Neutrophil (primary cell): ENCODE measurements around the gene BLVRB.

Source experiments
- H3K27ac ChIP-seq: fragments of 200-600 bp; sonication (generic); 2 replicates; pipeline ENCODE4 v1.5.1; 2016; ENCODE audit warnings: mild to moderate bottlenecking, moderate library complexity
- H3K27me3 ChIP-seq: fragments of 200-600 bp; sonication (generic); 2 replicates; pipeline ENCODE4 v1.6.0; 2016; ENCODE audit warnings: mild to moderate bottlenecking
- H3K36me3 ChIP-seq: fragments of 200-600 bp; sonication (generic); 2 replicates; pipeline ENCODE4 v1.5.1; 2017
- H3K4me1 ChIP-seq, 2 experiments: fragments of 200-600 bp in 1 of 2; sonication (generic) in 1 of 2; 1 replicate in 1 of 2; 2 replicates in 1 of 2; pipeline versions ENCODE4 v1.5.1 to v1.6.1; 2013 to 2016; ENCODE audit warnings: low read depth in 1 of 2, low read length in 1 of 2, mild to moderate bottlenecking in 1 of 2, moderate library complexity in 1 of 2; ENCODE audit not compliant: control insufficient read depth in 1 of 2, insufficient read depth in 1 of 2
- H3K4me3 ChIP-seq, 2 experiments: fragments of 200-600 bp in 1 of 2; sonication (generic) in 1 of 2; 1 replicate in 1 of 2; 2 replicates in 1 of 2; pipeline ENCODE4 v1.5.1; 2013 to 2016; ENCODE audit warnings: low read depth in 1 of 2, low read length in 1 of 2, mild to moderate bottlenecking in 1 of 2, moderate library complexity in 1 of 2
- H3K9me3 ChIP-seq: fragments of 200-600 bp; sonication (generic); 2 replicates; pipeline ENCODE4 v1.5.1; 2016
- TF ChIP-seq, protein P1 (sequence below): fragments of 200-600 bp; sonication (generic); IDR thresholded peaks from 2 replicates; pipeline ENCODE4 v1.5.1; 2016; ENCODE audit warnings: antibody characterized with exemption

The BLVRB gene

DNA sequence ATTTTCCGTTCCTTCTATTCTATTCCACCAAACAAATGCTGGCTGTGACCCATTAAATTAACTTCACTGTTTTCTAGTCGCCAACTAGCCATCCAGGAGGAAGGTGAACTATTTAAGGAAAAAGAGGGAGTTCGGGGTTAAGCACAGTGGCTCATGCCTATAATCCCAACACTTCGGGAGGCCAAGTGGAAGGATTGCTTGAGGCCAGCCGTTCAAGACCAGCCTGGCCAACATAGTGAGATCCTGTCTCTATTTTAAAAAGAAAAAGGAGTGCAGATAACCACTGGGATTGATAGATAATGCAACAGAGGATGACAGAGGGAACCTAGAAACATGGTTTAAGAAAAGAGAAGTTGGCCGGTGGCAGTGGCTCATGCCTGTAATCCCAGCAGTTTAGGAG lies 45.9 kb upstream of the BLVRB start:
- Histone ChIP-seq H3K27ac (no peak overlapping the region), H3K27me3 (peaks cover 83% of the 10 kb centered on the region), H3K4me3 (no peak overlapping the region), H3K36me3 (no peaks in the 10 kb centered on the region), H3K4me1 (no peaks in the 10 kb centered on the region), H3K9me3 (no peaks in the 10 kb centered on the region)
- TF ChIP-seq, protein P1, sequence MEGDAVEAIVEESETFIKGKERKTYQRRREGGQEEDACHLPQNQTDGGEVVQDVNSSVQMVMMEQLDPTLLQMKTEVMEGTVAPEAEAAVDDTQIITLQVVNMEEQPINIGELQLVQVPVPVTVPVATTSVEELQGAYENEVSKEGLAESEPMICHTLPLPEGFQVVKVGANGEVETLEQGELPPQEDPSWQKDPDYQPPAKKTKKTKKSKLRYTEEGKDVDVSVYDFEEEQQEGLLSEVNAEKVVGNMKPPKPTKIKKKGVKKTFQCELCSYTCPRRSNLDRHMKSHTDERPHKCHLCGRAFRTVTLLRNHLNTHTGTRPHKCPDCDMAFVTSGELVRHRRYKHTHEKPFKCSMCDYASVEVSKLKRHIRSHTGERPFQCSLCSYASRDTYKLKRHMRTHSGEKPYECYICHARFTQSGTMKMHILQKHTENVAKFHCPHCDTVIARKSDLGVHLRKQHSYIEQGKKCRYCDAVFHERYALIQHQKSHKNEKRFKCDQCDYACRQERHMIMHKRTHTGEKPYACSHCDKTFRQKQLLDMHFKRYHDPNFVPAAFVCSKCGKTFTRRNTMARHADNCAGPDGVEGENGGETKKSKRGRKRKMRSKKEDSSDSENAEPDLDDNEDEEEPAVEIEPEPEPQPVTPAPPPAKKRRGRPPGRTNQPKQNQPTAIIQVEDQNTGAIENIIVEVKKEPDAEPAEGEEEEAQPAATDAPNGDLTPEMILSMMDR, result no peak

DNA sequence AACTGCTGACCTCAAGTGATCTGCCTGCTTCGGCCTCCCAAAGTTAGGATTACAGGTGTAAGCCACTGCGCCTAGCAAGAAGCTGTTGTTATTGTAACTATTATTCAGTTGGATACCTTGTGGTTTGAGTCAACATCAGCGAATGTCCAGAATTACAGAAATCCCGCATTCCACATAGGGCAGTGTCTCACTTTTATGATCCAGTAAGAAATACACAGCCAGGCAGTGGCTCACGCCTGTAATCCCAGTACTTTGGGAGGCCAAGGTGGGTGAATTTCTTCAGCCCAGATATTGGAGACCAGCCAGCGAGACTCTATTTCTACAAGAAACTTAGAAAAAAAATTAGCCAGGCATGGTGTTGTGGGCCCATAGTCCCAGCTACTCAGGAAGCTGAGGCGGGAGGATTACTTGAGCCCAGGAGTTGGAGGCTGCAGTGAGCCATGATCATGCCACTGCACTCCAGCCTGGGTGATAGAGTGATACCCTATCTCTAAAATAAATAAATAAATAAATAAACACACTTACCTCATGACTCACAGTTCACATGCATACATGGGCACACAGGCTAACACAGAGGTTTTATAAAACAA lies 45.1 kb upstream of the BLVRB start:
- Histone ChIP-seq H3K36me3 (no peaks in the 10 kb centered on the region), H3K27ac (no peak overlapping the region), H3K9me3 (no peaks in the 10 kb centered on the region), H3K27me3 (peaks cover 89% of the 10 kb centered on the region), H3K4me1 (no peaks in the 10 kb centered on the region), H3K4me3 (no peak overlapping the region)
- TF ChIP-seq, protein P1, result no peak

DNA sequence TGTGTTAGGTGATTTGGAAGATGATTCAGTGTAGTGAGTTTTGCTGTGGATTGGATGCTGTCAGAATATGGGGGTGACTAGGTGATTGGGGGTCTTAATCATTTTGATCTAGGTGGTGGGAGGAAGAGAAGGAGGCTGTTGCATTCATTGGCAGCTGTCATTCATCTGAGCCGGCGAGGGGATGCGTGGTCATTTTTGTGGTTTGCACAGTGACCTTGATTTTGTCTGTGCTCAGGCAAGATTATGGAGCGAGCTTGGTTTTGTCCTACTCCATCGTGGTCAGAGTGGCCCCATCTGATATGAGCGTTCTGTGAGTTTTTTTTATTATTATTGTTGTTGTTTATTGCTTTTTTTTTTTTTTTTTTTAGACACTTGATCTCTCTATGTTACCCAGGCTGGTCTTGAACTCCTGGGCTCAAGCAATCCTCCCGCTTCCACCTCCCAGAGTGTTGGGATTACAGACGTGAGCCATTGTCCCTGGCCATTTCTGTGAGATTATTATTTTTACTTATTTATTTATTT lies 43.3 kb upstream of the BLVRB start:
- Histone ChIP-seq H3K4me1 (no peaks in the 10 kb centered on the region), H3K36me3 (no peaks in the 10 kb centered on the region), H3K27me3 (peaks cover 71% of the 10 kb centered on the region), H3K4me3 (no peak overlapping the region), H3K27ac (no peak overlapping the region), H3K9me3 (no peaks in the 10 kb centered on the region)
- TF ChIP-seq, protein P1, result no peak

GRCh38 chr19:40507892-40508291 lies 42.3 kb upstream of the BLVRB start:
- no peak overlapping the region for H3K4me3 ChIP-seq
- TF ChIP-seq, protein P1, result no peak
- H3K9me3 ChIP-seq, result no peaks in the 10 kb centered on the region
- peaks cover 71% of the 10 kb centered on the region for H3K27me3 ChIP-seq
- H3K27ac ChIP-seq, result no peak overlapping the region
- no peaks in the 10 kb centered on the region for H3K36me3 ChIP-seq
- no peaks in the 10 kb centered on the region for H3K4me1 ChIP-seq

GRCh38 chr19:40506099-40506498 lies 40.6 kb upstream of the BLVRB start:
- Histone ChIP-seq H3K4me1 (no peaks in the 10 kb centered on the region), H3K9me3 (no peaks in the 10 kb centered on the region), H3K27ac (no peak overlapping the region), H3K36me3 (no peaks in the 10 kb centered on the region), H3K27me3 (peaks cover 70% of the 10 kb centered on the region), H3K4me3 (no peak overlapping the region)
- TF ChIP-seq, protein P1, result no peak
